NOMO-1 treated with dmso at 0.1 percent for 144 hours (cell line): ENCODE data around the gene PRLH.
A peak's percentile ranks its signal among the peaks of the same experiment; 100 is the strongest.
"Not testable (repeated sequence)": the region's sequence is repeated elsewhere in the genome, so short reads cannot be mapped to it uniquely, and the experiment has no call there.

ENCODE experiments used
- DNase-seq: peaks from one replicate; lab custom pipeline; 2025; ENCODE audit not compliant: unreplicated experiment; lab: John Stamatoyannopoulos, UW

The PRLH gene

DNA sequence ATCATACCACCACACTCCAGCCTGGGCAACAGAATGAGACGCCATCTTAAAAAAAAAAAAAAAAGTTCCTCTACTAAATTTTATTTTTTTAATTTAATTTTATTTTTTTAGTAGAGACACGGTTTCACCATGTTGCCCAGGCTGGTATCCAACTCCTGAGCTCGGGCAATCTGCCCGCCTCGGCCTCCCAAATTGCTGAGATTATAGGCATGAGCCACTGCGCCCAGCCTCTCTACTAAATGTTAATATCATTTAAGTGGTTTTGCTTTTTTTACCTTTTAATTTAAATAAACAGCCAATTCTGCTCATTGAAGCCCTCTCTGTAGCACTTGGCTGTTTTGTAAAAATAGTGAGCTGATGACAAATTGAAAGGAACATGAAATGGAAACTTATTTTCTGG, 15.0 kb downstream of the PRLH start:
- DNase-seq, result no peak

DNA sequence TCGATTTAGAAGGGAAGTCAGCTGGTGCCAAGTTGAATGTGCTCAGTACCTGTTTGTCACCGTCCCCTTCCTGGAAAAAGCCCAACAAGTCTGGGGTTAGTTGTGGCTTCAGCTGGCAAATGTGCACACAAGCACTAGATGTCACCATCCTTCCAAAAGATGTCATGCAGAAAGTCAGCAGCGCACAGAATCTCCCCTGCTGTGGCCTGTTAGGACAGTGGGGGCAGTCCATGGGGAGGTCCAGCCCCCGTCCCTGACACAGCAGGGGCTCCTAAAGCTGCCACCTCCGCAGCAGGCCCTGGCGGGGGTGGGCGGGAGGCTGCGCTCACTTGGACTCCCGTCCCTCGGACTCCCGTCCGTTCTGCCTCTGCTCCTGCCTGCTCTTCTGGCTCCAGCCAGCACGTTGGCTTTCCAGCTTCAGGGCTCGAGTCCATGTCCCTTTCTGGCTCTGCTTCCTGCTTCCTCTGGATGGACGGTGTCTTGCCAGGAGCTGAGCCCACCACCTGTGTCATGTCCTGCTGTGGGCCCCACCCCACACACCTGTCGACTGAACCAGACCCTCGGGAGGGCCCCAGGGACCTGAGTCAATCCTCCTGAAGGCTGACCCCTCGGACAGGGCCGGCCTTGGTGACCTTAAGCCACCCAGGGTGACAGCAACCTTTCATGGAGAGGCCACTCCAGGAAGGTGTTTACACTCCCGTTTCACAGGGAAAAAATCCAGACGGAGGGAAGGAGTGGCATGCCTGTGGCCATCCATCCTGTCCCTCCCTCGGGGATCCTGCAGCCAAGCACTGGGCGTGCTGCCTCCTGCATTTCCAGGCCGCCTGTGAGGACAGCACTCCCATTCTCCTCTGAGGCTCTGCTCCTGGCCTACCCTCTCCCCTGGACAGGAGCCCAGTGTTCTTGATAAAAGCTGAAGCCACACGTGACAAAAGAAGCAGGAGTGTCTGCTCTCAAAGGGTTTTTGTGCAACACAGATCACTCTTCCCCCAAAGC, 15.7 kb downstream of the PRLH start:
- no peak for DNase-seq

DNA sequence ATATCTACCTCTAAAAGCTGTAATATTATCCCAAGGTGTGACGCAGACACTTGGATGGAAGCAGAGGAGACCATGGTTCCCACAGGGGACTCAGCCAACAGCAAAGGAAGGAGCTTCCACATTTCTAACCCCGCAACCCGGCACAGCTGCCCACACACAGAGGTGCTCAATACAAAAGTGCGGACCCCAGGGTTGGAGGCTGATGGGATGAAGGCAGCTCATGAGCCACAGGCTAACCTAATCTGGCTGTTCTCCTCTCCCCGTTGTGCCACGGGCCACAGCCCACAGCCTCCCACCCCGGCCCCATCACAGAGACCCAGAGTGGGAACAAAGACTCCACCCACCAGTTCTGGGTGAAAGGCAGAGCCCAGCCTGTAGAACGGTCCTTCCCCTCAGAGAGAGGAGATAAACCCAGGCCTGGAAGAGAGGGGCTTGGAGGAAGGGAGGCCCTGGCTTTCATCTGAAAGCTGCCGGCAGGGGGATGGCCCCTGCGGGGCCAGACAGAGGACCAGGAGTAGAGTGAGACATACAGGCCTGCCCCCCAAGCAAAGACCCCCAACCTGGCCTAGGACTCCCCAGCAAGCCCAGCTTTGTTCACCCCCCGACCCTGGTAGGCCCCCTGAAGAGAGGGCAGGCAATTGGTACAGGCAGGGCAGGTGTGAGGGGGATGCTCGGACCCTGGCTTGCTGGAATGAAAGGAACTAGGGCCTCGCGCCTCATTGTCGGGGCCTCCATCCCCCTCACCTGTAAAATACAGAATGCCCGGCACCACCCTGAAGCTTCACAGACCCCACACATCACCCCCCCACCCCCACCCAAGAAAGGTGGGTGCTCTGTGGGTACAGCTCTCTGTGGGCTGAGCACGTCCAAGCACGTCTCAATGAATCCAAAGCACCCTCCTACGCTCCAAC, 17.3 kb downstream of the PRLH start:
- DNase-seq, result no peak

DNA sequence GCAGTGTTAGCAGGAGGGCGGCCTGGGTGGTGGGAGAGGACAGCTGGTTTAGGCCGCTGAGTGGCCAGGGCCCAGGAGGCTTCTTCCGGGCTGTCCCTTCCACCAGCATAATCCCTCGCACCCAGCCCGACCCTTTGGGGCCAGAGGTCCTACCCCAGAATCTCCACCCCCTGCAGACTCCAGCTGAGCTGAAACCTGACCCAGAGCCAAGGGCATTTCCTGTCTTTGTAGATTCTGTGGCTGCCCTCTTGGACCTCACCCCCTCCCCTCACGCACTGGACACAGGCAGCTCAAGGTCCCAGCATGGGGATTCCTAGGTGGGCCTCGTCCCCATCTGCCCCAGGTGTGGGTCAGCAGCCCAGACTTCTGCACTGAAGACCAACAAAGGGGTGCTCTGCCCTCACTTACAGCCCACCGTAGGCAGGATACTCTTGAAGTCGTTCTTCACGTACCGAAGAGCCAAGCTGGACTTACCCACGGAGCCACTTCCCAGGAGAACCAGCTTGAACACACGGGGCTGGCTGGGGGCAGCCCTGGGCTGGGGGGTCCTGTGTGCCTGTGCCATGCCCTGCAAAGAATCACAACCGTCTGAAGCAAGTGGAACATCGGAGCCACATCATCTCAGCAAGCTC, 19.3 kb downstream of the PRLH start:
- DNase-seq, result no peak

DNA sequence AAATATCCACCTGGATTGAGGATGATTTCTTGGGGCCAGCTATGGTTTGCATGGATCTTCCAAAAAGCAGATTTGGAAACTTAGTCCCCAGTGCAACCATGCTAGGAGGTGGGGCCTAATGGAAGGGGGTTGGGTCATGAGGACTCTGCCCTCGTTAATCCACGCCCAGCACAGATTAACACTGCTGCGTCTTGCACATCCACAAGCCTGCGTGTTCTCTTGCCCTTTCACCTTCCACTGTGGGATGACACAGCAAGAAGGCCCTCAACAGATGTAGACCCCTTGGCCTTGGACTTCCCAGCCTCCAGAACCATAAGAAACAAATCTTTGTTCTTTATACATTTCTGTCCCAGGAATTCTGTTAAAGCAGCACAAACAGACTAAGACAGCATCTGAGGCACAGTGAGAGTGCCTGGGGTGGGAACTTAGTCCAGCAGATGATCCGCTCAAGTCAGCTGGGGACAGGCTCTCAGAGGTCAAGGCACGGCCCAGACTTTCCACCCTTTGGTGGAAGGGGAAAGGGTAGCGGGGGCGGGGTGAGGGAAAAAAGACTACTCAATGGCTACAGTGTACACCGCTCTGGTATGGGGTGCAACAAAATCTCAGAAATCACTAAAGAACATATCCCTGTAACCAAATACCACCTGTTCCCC, 21.8 kb downstream of the PRLH start:
- DNase-seq, result no peak

DNA sequence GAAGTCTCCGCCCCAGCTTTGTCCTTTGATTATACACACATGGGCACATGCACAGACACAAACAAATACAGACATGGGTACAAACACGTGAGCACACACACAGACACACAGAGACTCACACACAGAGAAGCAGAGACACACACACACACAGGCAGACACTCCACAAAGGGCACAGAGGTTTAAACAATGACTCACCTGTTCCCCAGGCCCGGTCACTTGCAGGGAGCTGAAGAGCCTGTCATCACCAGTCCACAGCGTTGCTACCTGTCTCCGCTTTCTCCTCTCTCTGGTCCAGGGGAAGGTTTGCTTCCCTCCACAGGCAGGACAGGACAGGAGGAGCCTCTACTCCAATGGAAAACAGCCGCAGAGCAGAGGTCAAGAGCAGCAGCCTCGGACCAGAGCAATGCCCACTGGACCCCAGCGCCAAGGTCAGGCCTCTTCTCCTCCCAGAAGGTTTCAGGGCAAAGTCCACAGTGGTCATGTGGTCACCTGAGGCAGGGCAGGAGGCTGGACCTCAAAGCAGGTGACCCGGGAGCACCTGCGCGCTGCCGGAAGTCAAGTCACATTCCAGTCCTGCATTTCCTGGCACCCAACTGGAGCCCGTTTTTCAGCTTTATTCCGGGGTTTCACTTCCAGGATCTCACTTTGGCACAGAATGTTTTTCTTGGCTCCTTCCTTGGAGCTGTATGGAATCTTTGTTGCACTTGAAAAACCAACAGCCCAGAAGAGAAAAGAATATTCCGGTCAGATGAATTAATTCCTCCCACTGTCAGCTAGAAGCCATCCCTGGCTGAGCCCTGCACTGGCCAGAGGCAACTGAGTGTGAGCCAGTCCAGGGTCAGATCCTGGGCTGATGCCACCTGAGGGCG, 24.1 kb downstream of the PRLH start, which contains the start of gene RAB17:
Gene RAB17 (minus strand): TSS at position 463 of the 869 bp plus-strand sequence. CDS start 4,580 bp downstream, outside the sequence.
- DNase-seq, result no peak

DNA sequence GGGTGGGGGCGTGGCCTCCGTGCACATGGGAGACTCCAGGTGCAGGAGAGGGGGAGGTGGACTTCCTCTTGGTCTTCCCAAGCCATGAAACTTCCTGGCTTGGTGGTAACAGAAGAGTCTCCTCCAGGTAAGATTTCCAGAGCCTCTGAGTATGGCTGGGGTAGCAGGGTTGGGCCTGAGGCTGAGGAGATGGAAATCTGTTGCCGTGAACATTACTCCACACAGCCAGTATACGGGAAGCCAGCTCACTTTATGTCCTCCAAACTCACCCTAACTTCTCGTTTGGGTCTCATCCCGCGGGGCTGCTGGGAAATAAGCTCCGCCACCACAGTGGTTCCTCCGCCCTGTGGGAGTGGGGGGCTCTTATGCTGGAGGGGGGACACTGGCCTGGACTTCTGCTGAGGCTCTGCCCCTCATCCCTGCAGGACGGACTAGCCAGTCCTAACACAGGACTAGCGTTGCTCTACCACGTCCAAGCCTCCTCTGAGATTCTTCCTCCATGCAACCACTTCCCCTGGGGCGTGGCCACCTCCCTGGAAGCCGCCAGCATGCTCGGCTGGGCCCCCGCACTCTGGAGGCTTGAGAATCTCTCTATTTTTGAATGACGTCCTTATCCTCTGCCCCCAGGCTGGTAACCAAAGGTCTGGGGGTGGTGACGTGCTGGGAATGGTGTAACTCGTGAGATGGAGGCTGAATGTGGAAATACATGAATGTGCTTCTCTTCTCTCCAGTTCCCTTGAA, 24.9 kb downstream of the PRLH start:
- DNase-seq, result peak; percentile 46

DNA sequence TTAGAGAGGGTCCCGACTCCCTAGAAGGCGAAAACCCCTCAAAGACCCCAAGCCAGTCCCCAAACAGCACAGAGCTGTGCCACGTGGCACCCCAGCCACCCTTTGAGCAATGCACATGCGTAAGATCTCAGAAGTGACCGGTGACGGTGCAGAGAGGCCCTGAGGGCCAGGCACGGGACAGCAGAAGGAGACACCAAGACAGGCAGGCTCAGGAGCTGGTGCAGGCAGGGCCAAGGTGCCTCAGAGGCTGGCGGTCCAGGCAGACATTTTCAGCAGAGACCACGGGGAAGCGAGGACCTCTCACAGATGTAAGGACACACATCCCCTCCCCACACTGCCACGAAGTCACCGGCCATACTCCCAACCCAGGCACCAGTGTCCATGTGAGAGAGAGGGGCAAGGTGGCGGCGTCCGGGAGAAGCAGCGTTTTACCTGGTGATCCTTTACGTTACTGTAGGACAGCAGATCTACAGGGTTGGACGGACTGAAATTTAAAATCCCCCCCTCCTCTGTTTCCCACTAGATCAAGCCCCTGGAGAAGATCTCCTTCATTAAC, 26.1 kb downstream of the PRLH start:
- DNase-seq, result no peak

DNA sequence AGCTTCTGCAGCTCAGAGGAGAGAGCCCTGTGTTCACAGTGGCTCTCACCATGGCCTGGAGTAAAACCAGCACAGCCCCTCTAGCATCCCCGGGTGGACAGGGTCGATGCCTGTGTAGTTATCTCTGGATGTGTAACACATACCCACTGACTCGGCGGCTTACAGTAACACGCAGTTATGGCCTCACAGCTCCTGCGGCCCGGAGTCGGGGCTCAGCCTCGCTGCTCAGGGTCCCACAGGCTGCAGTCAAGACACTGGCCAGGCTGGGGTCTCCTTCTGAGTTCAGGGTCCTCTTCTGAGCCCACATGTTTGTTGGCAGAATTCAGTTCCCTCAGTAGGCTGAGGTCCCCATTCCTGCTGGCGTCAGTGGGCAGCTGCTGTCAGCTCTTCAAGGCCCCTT, 26.7 kb downstream of the PRLH start:
- no peak for DNase-seq

DNA sequence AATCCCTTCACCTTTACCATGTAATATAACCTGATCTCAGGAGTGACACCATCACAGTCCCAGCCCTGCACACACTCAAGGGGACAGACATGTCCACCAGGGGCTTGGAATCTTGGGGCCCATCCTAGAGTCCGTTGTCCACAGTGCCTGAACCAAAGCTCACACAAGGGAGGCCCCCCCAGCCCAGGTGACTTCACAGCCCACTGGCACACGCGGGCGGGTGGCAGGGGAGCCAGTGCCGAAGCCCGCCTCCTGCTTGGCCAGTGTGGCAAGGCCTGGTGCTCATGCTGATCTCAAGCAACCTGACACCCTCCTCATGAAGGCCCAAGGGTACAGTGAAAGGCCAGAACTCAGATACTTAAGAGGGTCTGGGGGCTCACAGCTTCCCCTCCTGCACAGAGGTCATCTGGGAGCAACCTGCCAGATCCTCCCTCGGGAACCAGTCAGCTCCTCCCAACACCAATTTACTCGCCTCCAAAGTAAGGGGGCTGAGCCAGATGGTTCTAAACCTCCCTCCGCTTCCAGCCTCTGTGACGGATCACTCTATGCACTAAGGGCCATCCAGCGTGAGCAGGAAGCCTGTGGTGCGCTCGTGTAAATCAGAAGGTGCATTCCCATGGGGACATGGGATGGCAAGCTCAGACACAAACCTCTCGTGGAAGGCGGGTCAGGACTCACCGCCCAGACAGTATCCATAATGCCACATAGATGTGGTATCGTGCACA, 27.4 kb downstream of the PRLH start:
- DNase-seq, result no peak

DNA sequence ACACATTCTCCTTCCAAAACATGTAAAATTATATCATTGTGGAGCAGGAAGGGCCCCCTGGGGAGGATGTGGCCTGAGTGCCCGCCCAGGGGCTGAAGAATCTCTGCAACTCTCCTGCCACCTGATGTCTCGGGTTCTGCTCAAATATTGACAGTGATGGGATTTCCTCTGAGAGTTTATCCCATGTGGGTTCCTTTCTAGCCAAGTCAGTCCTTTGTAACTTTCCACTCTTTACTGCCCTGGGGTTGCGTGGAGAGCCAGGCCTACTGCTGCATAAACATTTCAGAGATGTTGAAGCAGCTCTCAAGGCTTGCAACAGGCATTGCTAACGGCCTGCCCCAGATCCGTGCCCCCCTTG, 28.1 kb downstream of the PRLH start:
- no peak for DNase-seq

DNA sequence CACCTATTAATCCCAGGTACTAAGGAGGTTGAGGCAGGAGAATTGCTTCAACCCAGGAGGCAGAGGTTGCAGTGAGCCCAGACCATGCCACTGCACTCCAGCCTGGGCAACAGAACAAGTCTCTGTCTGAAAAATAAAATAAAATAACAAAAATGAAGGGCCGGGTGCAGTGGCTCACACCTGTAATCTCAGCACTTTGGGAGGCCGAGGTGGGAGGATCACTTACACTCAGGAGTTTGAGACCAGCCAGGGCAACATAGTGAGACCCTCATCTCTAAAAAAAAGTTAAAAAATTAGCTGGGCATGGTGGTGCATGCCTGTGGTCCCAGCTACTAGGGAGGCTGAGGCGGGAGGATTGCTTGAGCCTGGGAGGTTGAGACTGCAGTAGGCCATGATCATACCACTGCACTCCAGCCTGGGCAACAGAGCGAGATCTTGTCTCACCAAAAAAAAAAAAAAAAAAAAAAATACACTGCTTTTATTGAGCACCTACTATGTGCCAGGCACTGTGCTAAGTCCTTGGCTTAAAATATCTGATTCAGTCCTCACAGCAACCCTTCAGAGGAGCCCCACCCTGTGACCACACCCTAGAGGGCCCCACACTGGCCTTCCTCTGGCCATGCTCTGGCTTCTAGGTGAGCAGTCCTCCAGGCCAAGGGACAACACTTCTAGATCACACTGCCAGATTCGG, 29.6 kb downstream of the PRLH start:
- not testable (repeated sequence) for DNase-seq

DNA sequence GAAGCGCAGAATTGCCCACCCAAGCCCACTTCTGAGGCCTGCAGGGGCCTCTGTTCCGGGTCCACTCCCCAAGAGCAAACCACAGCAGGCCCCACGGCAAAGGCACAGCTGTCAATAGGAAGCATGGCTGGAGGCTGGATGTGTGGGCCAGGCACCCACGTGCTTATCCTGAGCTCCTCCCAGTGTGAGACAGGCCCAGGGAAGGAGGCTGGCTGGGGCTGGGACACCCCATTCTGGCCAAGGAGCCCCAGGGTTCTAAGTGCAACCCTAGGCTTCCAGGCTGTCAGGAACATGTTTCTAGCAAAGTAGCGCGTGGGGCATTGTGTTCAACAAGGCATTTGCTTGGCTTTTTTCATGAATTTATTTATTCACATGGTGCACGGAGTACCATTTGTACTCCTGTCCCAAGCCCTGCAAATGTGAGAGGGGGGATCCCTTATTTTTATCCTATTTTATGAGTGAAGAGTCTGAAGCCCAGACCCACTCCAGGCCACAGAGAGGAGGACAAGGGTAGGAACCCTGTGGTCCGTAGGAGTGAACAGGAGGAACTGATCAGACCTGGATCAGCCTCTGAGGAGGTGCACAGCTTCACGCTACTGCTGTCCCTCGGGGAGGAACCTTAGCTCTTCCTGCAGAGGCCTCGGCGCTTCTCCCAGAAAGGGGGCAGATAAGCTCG, 30.3 kb downstream of the PRLH start:
- DNase-seq, result no peak

DNA sequence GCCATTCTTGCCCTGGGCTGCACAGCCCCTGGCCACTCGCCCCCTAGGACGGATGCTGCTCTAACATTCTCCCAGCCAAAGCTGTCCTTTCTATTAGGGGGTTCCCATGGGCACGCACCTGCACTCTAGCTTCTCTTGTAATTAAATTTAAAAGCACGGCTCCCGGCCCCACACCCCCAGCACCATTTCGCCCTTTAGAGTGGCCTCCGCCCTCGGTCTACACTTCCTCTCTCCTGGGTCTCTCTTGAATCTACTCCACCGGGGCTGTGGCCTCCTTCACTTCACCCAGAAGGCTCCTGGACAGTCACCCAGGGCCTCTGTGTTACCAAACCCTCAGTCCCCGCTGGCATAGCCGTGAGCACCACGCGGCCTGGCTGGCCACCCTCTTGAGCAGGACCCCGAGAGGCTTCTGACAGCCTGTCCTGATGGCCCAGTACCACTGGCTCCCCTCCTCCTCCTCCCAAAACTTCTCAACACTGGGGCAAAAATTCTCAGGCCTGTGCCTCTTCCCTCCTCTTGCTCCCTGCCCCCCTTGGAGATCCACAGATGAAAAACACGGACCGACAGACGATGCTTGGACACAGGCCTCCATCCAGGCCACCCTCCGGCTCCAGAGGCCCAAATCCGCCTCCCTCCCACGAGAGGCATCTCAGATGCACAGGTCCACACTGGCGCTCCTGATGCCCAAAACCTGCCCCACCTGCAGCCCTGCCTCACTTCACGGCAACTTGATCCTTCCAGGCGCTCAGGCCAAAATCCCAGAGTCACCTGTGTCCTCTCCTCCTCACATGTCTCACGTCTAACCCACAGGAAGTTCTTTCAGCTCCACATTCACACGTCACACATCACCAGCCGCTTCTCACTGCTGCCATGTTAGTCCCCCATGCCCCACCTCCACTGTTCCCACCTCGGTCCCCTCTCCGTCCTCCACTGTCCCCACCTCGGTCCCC, 31.1 kb downstream of the PRLH start:
- DNase-seq, result no peak

DNA sequence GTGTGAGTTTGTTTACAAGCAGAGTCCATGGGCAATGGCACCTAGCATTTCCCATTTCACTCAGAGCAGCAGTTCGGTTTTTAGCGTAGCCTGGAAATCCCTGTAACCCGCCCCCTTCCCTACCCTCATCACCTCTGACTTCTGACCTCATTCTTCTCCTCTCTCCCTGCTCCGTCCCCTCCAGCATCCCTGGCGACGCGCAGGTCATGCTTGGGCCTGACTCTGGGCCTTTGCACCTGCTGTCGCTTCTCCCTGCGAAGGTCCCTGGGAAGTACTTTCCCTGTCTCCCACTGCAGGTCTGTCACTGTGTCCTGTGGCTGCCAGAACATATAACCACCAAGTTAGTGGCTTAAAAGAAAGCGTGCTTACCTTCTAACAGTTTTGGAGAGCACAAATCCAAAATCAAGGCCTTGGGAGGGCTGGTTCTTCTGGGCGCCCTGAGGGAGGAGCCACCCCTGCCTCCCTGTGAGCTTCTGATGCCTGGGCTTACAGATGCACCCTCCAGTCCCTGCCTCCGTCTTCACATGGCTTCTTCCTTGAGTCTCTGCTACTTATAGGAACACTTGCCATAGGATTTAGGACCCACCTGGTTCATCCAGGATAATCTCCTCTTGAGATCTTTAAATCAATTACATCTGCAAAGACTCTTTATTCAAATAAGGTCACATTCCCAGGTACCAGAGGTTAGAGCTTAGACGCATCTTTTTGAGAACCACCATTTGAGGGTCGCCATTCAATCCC, 32.3 kb downstream of the PRLH start:
- DNase-seq, result no peak
